Adrenal gland (tissue), 12 donors: ENCODE data around the gene TRAPPC3. TPM values are rescaled to one million over a fixed set of nuclear protein-coding genes. Genes with fewer than 3 reads are reported as not detected.

Experiments
- DNase-seq, 7 donors: peaks; one replicate each; pipeline ENCODE4 v3.0.0-alpha.2; 2019 to 2020
- H3K27ac ChIP-seq, 5 donors: fragments of 200-600 bp; sonication (generic) in 4 of 5; 1 replicate in 3 of 5; 2 replicates in 2 of 5; pipeline versions ENCODE4 v1.5.1 to v1.8.0; 2016 to 2020; ENCODE audit warnings: mild to moderate bottlenecking in 1 of 5
- H3K27me3 ChIP-seq: fragments of 200-600 bp; 2 replicates; pipeline ENCODE4 v1.8.0; 2021
- H3K36me3 ChIP-seq, 2 donors: fragments of 200-600 bp; replicated peaks in 1 of 2; 1 replicate in 1 of 2; 2 replicates in 1 of 2; pipeline versions ENCODE4 v1.5.1 to v1.8.0; 2018 to 2022
- H3K4me1 ChIP-seq, 2 donors: fragments of 200-600 bp; replicated peaks in 1 of 2; 1 replicate in 1 of 2; 2 replicates in 1 of 2; pipeline versions ENCODE4 v1.5.1 to v1.8.0; 2018 to 2021
- H3K4me3 ChIP-seq, 4 donors: fragments of 200-600 bp; sonication (generic) in 3 of 4; one replicate each; pipeline ENCODE4 v1.5.1; 2016 to 2018
- H3K9me3 ChIP-seq, 3 donors: fragments of 200-600 bp; sonication (generic) in 1 of 3; replicated peaks in 1 of 3; 1 replicate in 2 of 3; 2 replicates in 1 of 3; pipeline versions ENCODE4 v1.5.1 to v1.8.0; 2016 to 2021
- CTCF ChIP-seq, 6 experiments: fragments of 450-650 bp in 4 of 6; fragments of 200-600 bp in 2 of 6; sonication (generic) in 1 of 6; IDR thresholded peaks; 1 replicate in 5 of 6; 2 replicates in 1 of 6; pipeline versions ENCODE4 v1.5.1 to v1.8.0; 2016 to 2021; ENCODE audit warnings: antibody characterized with exemption in 6 of 6, mild to moderate bottlenecking in 2 of 6, moderate library complexity in 1 of 6
- POLR2A ChIP-seq, 2 donors: fragments of 450-650 bp; IDR thresholded peaks; one replicate each; pipeline ENCODE4 v1.6.1; 2017; ENCODE audit warnings: antibody characterized with exemption in 2 of 2, mild to moderate bottlenecking in 2 of 2, moderate library complexity in 1 of 2
- WGBS, 4 donors: extraction: QIAGEN DNeasy Blood & Tissue Kit in 2 of 4; methylation state at CpG; one replicate each; pipeline versions ENCODE4 v1.1.5 to v1.1.7; 2013 to 2017; 5-methylcytosine and 5-hydroxymethylcytosine counted together
- intact Hi-C, 2 donors: fragments of 100-400 bp; cut with DNase I; formaldehyde crosslinking; loops; one replicate each; pipeline versions ENCODE4 v1.14.1 to v1.15.0; 2022 to 2023
- polyA plus RNA-seq, 3 donors: library from polyadenylated mRNA; stranded (reverse); fragments of 200-250 nt in 2 of 3; fragments of 350-450 nt in 1 of 3; fragmentation: Illumina TruSeq in 1 of 3; extraction: RNeasy Lipid Tissue Mini Kit (QIAGEN cat#74804) in 1 of 3; gene quantifications; one replicate each; pipeline ENCODE4 v1.2.3, GENCODE V29; 2013 to 2014
- total RNA-seq, 9 donors: library from RNA; depleted of rRNA in 4 of 9; stranded (reverse); fragments of >200 nt in 4 of 9; fragments of 120-200 nt in 1 of 9; fragmentation: NEBNext Ultra II Directional in 1 of 9; extraction: Animal tissue kit (Norgen Biotek cat#: 25700) in 1 of 9; gene quantifications; one replicate each; pipeline versions ENCODE4 v1.1.0 to v1.2.4, GENCODE V29; 2013 to 2023
- donor health status: healthy with polysubstance abuse.
- donor health status: Bipolar disorder and iron deficiency.
- donor health status: DM: yes; HTN: yes; CAD: no.
- donor health status: DM: no; HTN: no; CAD: no.
- donor health status: DM: no; HTN: no; CAD: no.
- donor health status: DM: yes; HTN: yes; CAD: no.

Gene TRAPPC3
- total and polyA plus RNA-seq, 12 donors, result 54.0 to 182 (median 114) TPM

GRCh38 chr1:36175137-36176095, 26.1 kb upstream of the TRAPPC3 start:
- peaks cover 0 to 15% of the 10 kb centered on the region in 2 donors for H3K4me1 ChIP-seq
- 79 to 84% (median 82%) methylated on average over 9 to 11 of the region's 11 CpGs for WGBS, 4 donors
- no peak overlapping the region for H3K4me3 ChIP-seq
- TF ChIP-seq CTCF (IDR thresholded peaks at IDR 0.05) (no peak), POLR2A (IDR thresholded peaks at IDR 0.05) (no peak)
- intact Hi-C loops, result no loop called here
- peak overlapping the region in 1 of 5 donors; percentile 47 for H3K27ac ChIP-seq
- peak in 2 of 7 donors; percentile 29 to 72 for DNase-seq
- no peaks in the 10 kb centered on the region for H3K9me3 ChIP-seq
- no peaks in the 10 kb centered on the region for H3K27me3 ChIP-seq
- H3K36me3 ChIP-seq, result peaks cover 0 to 98% of the 10 kb centered on the region in 2 donors

- 84 to 93% (median 90%) methylated on average over 6 to 11 of the region's 11 CpGs for WGBS, 4 donors
- Histone ChIP-seq H3K36me3 (peaks cover 0 to 91% of the 10 kb centered on the region in 2 donors), H3K4me1 (peaks cover 0 to 21% of the 10 kb centered on the region in 2 donors), H3K27ac (no peak overlapping the region), H3K4me3 (no peak overlapping the region), H3K27me3 (no peaks in the 10 kb centered on the region), H3K9me3 (no peaks in the 10 kb centered on the region)
- TF ChIP-seq POLR2A (IDR thresholded peaks at IDR 0.05) (no peak), CTCF (IDR thresholded peaks at IDR 0.05) (no peak)
- no peak for DNase-seq
- intact Hi-C loops, result no loop called here
Measured at GRCh38 chr1:36174713-36175112, 25.4 kb upstream of the TRAPPC3 start.

DNA sequence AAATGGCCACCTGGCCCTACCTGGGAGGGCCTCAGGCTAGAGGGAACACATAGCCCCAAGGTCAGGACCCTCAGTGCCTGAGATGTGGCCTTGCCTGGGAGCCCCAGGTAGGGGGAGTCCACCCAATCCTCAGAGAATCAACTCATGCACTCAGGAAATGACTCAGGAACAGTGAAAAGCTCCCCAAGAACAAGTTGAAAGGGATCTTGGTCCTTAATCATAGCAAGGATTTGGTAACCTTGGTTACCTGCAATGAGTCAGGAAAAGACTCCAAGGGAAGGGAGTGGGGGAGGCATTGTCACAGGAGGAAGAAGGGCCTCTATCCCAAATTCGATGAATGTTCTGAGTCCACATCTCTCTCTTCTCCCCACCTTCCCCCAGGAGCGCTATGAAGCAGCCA, 23.7 kb upstream of the TRAPPC3 start:
- Histone ChIP-seq H3K4me1 (peaks cover 0 to 21% of the 10 kb centered on the region in 2 donors), H3K27ac (no peak overlapping the region), H3K4me3 (no peak overlapping the region), H3K27me3 (no peaks in the 10 kb centered on the region), H3K36me3 (peaks cover 0 to 74% of the 10 kb centered on the region in 2 donors), H3K9me3 (no peaks in the 10 kb centered on the region)
- 55 to 100% (median 84%) methylated on average over 2 of the region's 2 CpGs for WGBS, 4 donors
- DNase-seq, result no peak
- intact Hi-C loops, result no loop called here
- TF ChIP-seq CTCF (IDR thresholded peaks at IDR 0.05) (no peak), POLR2A (IDR thresholded peaks at IDR 0.05) (no peak)

DNA sequence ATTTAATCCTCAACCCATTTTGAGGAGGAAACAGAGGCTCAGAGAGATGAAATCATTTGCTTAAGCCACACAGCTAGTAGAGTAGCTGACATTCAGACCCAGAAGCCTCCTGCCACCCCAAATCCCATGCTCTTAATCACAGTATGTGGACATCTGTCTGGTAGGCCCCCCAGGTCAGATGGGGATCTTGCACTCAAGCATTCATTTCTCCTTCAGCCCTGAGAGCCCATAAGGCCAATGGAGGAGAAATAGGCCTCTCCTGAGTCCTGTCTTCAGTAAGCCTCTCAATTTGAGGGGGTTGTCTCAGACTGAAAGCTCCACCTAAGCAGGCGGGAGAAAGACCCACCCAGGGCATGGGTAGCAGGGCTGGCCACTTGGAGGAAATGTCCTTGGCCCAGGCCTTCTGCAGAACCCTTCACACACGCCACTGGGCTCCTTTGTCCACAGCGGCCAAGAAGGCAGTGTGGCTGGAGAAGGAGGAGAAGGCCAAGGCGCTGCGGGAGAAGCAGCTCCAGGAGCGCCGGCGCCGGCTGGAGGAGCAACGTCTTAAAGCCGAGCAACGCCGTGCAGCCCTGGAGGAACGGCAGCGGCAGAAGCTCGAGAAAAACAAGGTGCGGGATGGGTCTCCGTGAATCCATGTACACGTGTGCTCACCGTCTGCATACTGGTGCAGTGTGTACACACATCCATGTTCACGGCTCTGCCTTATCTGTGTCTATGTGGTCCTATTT, 22.9 kb upstream of the TRAPPC3 start:
- Histone ChIP-seq H3K36me3 (peaks cover 0 to 73% of the 10 kb centered on the region in 2 donors), H3K4me1 (peaks cover 2 to 26% of the 10 kb centered on the region in 2 donors), H3K4me3 (no peak overlapping the region), H3K27ac (no peak overlapping the region), H3K27me3 (no peaks in the 10 kb centered on the region), H3K9me3 (no peaks in the 10 kb centered on the region)
- WGBS, 4 donors, result 93 to 97% (median 95%) methylated on average over 20 to 21 of the region's 21 CpGs
- TF ChIP-seq CTCF (IDR thresholded peaks at IDR 0.05) (no peak), POLR2A (IDR thresholded peaks at IDR 0.05) (no peak)
- intact Hi-C loops, result no loop called here
- no peak for DNase-seq
